SK-N-MC (cell line): Measurements from ENCODE around the gene PARM1.

Experiments used
- DNase-seq: peaks from one replicate; pipeline ENCODE4 v3.0.0-alpha.2; 2011; ENCODE audit warnings: low read depth, low spot score
- H3K27ac ChIP-seq: fragments of 200-600 bp; sonication (generic); 2 replicates; pipeline ENCODE4 v1.5.1; 2016; ENCODE audit warnings: mixed run types
- H3K36me3 ChIP-seq: fragments of 200-600 bp; sonication (generic); 2 replicates; pipeline ENCODE4 v1.6.1; 2017; ENCODE audit warnings: antibody characterized with exemption, low read length, mixed read lengths; ENCODE audit not compliant: insufficient read depth
- H3K4me3 ChIP-seq: fragments of 200-600 bp; sonication (generic); 2 replicates; pipeline ENCODE4 v1.5.1; 2016
- H3K9ac ChIP-seq: fragments of 200-600 bp; sonication (generic); 2 replicates; pipeline ENCODE4 v1.8.0; 2017; ENCODE audit warnings: mixed run types, mixed read lengths; ENCODE audit not compliant: insufficient read length
- H3K9me3 ChIP-seq: fragments of 200-600 bp; sonication (generic); 2 replicates; pipeline ENCODE4 v1.6.1; 2017; ENCODE audit warnings: low read depth, mild to moderate bottlenecking, antibody characterized with exemption, low read length, moderate library complexity, mixed read lengths
- EZH2 ChIP-seq: fragments of 200-600 bp; sonication (generic); IDR thresholded peaks from one replicate; pipeline ENCODE4 v1.6.1; 2017; ENCODE audit warnings: antibody characterized with exemption
- FOXP2 ChIP-seq: optimal IDR thresholded peaks from 2 replicates; pipeline ENCODE3; 2011; ENCODE audit warnings: mild to moderate bottlenecking, moderate library complexity; ENCODE audit not compliant: insufficient read depth; ENCODE audit errors: extremely low read length, control extremely low read depth
- POLR2AphosphoS5 ChIP-seq: IDR thresholded peaks from 2 replicates; pipeline ENCODE4 v1.6.1; 2012; ENCODE audit warnings: mild to moderate bottlenecking, low read depth, low read length, borderline replicate concordance

Gene PARM1

GRCh38 chr4:74900862-74901261, 32.1 kb upstream of the PARM1 start:
- no peaks in the 10 kb centered on the region for H3K9me3 ChIP-seq
- H3K4me3 ChIP-seq, result no peak overlapping the region
- TF ChIP-seq EZH2 (no peak), FOXP2 (no peak), POLR2AphosphoS5 (no peak)
- H3K36me3 ChIP-seq, result no peaks in the 10 kb centered on the region
- no peak overlapping the region for H3K27ac ChIP-seq
- DNase-seq, result no peak
- H3K9ac ChIP-seq, result no peak overlapping the region

DNA sequence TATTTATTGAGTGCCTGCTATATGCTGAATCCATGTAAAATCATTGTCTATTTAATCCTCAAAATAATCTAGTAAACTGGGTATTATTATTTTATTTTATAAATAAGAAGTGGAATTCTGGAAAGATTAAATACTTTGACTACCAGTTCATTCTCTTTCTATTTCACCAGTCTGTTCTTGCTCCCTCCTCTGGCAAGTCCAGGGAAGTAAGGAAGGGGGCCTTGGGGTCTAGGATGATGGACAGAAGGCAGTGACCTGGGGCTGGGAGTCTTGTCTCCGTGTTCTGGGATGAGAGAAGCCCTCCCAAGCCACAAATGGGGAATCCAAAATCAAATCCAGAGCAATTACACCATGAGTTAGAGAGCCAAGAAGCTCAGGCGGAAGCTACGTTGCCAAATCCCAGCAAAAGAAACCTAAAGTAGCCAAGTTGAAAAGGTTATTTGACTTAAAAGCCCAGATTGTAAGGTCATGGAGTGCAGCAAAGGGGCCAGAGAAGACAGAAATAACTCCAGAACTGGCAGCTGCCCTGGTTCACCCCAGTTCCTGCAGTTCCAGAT, 28.3 kb upstream of the PARM1 start:
- Histone ChIP-seq H3K36me3 (no peaks in the 10 kb centered on the region), H3K9me3 (no peaks in the 10 kb centered on the region), H3K9ac (no peak overlapping the region), H3K4me3 (no peak overlapping the region), H3K27ac (no peak overlapping the region)
- TF ChIP-seq POLR2AphosphoS5 (no peak), FOXP2 (no peak), EZH2 (no peak)
- no peak for DNase-seq

DNA sequence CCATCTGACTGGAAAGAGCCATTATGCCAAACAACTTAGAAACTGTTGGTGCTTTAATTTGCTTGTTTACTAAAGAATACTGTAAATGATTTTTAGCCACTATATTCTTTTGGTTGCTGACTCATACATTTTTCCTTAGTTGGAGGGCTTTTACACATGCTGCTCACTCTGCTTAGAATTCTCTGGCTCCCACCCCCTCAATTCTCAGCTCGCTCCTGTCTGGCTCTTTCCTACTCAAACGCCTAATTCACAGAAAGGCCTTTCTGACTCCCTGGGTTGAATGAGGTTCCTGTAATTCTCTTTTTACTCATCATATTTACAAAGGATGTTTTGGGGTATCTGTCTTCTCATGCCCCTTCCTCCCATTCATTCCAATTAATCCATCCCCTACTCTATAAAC, 26.1 kb upstream of the PARM1 start:
- H3K9me3 ChIP-seq, result no peaks in the 10 kb centered on the region
- H3K36me3 ChIP-seq, result no peaks in the 10 kb centered on the region
- no peak overlapping the region for H3K27ac ChIP-seq
- no peak for DNase-seq
- H3K9ac ChIP-seq, result no peak overlapping the region
- TF ChIP-seq EZH2 (no peak), FOXP2 (no peak), POLR2AphosphoS5 (no peak)
- H3K4me3 ChIP-seq, result no peak overlapping the region

GRCh38 chr4:74919783-74920182, 13.1 kb upstream of the PARM1 start:
- Histone ChIP-seq H3K4me3 (no peak overlapping the region), H3K9me3 (no peaks in the 10 kb centered on the region), H3K36me3 (no peaks in the 10 kb centered on the region), H3K9ac (no peak overlapping the region), H3K27ac (no peak overlapping the region)
- TF ChIP-seq EZH2, result no peak
- TF ChIP-seq POLR2AphosphoS5, result no peak
- no peak for TF ChIP-seq FOXP2
- no peak for DNase-seq

DNA sequence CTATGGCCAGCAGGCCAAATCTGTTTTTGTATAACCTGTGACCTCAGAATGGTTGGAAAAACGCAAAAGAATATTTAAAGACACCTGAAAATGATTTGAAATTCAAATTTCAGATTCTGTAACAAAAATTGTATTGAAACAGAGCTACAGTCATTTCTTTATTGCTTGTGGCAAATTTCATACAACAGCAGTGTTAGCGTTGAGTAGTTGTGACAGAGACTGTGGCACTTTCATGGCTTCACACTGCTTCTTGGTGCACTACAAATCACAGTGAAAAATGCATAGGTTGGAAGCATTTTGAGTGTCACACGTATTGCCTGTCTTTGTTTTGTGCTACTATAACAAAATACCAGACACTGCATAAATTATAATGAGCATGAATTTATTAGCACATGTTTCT, 12.2 kb upstream of the PARM1 start:
- H3K36me3 ChIP-seq, result no peaks in the 10 kb centered on the region
- no peak overlapping the region for H3K27ac ChIP-seq
- no peak overlapping the region for H3K9ac ChIP-seq
- TF ChIP-seq POLR2AphosphoS5, result no peak
- no peak for TF ChIP-seq FOXP2
- no peak for TF ChIP-seq EZH2
- DNase-seq, result no peak
- H3K9me3 ChIP-seq, result no peaks in the 10 kb centered on the region
- no peak overlapping the region for H3K4me3 ChIP-seq

DNA sequence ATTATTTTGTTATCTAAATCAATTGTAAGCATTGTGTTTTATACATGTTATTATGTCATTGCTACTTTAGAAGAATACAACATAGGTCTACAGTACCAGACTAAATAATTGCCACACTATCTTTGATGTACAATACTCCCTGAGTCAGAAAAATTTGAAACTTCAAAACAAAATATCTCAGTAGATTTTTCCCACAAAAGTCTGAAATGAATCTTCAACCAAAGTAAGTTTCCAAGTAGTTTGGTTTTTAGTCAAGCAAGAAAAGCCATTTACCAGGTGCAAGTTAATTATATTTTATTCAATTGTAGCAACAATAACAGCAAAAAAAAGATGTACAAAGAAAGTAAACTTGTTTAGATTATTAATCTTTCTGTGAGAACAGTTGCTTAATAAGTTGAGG, 11.4 kb upstream of the PARM1 start:
- H3K36me3 ChIP-seq, result no peaks in the 10 kb centered on the region
- no peak for TF ChIP-seq EZH2
- TF ChIP-seq POLR2AphosphoS5, result no peak
- TF ChIP-seq FOXP2, result no peak
- H3K9ac ChIP-seq, result no peak overlapping the region
- no peak overlapping the region for H3K4me3 ChIP-seq
- H3K9me3 ChIP-seq, result no peaks in the 10 kb centered on the region
- no peak for DNase-seq
- H3K27ac ChIP-seq, result no peak overlapping the region

DNA sequence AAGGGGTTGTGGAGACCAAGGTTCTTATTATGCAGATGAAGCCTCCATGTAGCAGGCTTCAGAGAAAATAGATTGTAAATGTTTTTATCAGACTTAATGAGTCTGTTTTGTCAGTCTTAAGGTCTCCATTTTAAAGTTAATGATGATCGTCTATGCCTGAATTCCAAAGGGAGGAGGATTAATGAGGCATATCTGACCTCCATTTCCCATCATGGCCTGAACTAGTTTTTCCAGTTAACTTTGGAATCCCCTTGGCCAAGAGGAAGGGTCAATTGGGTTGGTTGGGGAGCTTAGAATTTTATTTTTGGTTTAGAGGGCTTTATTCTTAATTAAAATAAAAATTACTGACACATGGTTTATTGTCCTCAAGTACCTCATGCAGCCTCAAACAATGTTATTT, 6.9 kb upstream of the PARM1 start:
- Histone ChIP-seq H3K9ac (no peak overlapping the region), H3K27ac (no peak overlapping the region), H3K9me3 (no peaks in the 10 kb centered on the region), H3K36me3 (no peaks in the 10 kb centered on the region), H3K4me3 (no peak overlapping the region)
- no peak for DNase-seq
- no peak for TF ChIP-seq FOXP2
- no peak for TF ChIP-seq EZH2
- no peak for TF ChIP-seq POLR2AphosphoS5

DNA sequence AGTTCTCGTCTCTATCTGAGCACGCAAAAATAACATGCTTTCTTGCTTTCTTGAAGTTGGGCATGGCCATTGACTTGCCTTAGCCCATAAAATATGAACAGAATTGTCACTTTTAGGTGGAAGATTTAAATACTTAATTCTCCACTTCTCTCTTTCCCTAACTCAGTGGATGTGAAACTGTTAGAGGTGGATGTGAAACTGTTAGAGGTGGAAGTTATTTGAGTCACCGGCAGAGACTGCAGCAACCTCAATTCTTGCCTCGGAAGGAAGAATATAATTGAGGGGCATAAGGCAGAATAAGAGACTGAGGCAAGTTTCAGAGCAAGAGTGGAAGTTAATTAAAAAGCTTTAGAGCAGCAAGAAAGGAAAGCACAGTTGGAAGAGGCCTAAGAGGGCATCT, 2.8 kb upstream of the PARM1 start:
- Histone ChIP-seq H3K27ac (no peak overlapping the region), H3K9ac (no peak overlapping the region), H3K9me3 (no peaks in the 10 kb centered on the region), H3K36me3 (no peaks in the 10 kb centered on the region), H3K4me3 (no peak overlapping the region)
- no peak for DNase-seq
- TF ChIP-seq POLR2AphosphoS5, result no peak

- no peak overlapping the region for H3K27ac ChIP-seq
- TF ChIP-seq EZH2 (no peak), FOXP2 (no peak), POLR2AphosphoS5 (no peak)
- no peaks in the 10 kb centered on the region for H3K36me3 ChIP-seq
Measured at GRCh38 chr4:74931376-74931775, 1.5 kb upstream of the PARM1 start.

DNA sequence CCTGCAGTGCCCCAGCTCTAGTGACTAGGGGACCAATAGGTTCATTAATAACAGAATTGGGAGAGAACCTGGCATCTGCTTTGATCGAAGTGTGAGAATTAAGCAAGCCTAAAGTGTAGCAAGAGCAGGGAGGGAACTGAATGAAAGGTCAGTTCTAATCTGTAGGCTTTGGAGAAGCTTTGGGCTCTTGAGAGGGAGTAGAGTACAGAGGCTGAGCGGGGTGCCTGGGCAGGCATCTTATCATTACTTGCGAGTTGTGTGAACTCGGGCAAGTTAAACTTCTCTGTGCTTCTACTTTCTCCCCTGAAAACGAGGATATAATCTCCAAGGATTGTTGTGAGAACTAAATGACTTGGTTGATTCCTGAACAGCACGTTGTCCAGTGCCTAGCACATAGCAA, 906 bp upstream of the PARM1 start:
- Histone ChIP-seq H3K9me3 (no peaks in the 10 kb centered on the region), H3K9ac (no peak overlapping the region), H3K4me3 (no peak overlapping the region), H3K36me3 (no peaks in the 10 kb centered on the region), H3K27ac (no peak overlapping the region)
- no peak for DNase-seq
- TF ChIP-seq POLR2AphosphoS5, result no peak
- no peak for TF ChIP-seq FOXP2
- TF ChIP-seq EZH2, result no peak

More at GRCh38 chr4:74931376-74931775, 1.5 kb upstream of the PARM1 start:
- DNase-seq, result no peak
- Histone ChIP-seq H3K4me3 (no peak overlapping the region), H3K9me3 (no peaks in the 10 kb centered on the region), H3K9ac (no peak overlapping the region)
